HG03378 (cell line): ENCODE results near the gene THY1.
"Not testable (repeated sequence)": the region's sequence is repeated elsewhere in the genome, so short reads cannot be mapped to it uniquely, and the experiment has no call there.

ENCODE experiments used
- ATAC-seq: cut with Tn5 transposase; IDR thresholded peaks from one replicate; pipeline ENCODE4 v1.9.1; 2021; ENCODE audit warnings: mild to moderate bottlenecking, moderate library complexity; ENCODE audit not compliant: unreplicated experiment

THY1 gene

DNA sequence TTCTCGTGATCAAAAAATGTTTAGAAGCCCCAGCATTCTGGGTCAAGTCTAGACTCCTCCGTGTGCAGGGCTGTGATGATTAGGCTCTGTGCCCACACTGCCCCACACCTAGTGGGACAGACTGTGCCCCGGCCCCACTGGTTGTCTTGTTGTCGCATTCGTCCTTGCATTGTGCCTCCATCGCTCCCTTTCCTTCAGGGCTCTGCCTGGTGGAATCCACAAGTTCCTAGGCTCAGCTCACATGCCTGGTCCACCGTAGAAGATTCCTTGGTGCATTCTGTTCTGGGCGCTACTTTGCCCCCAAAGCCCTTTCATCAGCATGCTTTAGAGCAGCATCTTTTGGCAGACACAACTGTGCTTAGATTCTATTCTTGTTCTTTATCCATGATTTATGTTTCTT is 23.5 kb upstream of the THY1 start:
- no peak for ATAC-seq

DNA sequence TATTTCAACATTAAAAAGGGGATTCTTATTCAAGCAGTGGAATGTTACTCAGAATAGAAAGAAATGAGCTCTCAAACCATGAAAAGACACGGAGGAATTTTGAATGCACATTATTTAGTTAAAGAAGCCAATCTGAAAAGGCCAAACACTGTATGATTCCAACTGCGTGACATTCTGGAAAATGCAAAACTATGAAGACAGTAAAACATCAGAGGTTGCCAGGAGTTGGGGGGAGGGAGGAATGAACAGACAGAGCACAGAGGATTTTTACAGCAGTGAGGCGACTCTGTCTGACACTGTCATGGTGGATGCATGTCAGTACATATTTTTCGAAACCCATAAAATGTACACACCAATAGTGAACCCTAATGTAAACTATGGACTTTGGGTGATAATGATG is 22.9 kb upstream of the THY1 start:
- ATAC-seq, result no peak

DNA sequence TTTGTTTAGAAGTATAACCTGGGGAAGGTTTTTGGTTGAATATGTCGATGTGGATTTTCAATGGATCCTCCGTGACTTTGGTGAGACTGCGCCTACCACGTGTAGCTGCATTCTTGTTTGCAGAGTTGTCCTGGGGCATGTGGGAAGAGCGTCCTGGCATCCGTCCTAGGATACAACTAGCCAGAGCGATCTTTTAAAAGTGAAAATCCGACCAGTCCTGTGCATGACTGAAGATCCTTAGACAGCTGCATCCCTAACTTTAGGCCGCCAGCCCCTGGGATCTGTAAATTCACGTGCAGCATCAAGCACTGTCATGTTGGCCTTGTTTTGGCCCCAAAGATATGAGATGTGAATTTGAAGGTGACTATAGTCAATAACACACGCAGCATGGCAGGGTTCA is 22.4 kb upstream of the THY1 start:
- ATAC-seq, result no peak

DNA sequence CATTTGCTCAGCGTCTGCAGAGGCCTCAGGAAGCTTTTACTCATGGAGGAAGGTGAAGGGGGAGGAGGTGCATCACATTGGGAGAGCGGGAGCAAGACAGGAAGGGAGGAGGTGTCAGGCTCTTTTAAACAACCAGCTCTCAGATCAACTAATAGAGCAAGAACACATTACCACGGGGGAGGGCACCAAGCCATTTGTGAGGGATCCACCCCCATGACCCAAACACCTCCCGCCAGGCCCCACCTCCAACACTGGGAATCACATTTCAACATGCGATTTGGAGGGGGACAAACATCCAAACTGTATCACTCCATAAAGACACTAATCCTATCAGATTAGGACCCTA is 18.9 kb upstream of the THY1 start:
- ATAC-seq, result no peak

DNA sequence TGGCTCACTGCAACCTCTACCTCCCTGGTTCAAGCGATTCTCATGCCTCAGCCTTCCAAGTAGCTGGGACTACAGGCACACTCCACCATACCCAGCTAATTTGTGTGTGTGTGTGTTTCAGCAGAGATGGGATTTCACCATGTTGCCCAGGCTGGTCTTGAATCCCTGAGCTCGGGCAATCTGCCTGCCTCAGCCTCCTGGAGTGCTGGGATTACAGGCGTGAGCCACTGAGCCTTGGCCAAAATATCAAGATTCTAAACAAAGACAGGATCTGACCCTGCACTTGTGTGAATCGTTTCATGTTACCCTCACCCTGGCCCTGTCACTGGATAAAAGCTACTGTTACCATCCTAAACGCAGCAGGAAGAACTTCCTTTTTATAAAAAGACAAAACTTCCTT is 15.6 kb upstream of the THY1 start:
- no peak for ATAC-seq

DNA sequence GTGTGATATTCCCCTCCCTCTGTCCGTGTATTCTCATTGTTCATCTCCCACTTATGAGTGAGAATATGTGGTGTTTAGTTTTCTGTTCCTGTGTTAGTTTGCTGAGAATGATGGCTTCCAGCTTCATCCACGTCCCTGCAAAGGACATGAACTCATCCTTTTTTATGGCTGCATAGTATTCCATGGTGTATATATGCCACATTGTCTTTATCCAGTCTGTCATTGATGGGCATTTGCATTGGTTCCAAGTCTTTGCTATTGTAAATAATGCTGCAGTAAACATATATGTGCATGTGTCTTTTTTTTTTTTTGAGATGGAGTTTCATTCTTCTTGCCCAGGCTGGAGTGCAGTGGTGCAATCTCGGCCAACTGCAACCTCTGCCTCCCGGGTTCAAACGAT is 14.5 kb upstream of the THY1 start:
- not testable (repeated sequence) for ATAC-seq

DNA sequence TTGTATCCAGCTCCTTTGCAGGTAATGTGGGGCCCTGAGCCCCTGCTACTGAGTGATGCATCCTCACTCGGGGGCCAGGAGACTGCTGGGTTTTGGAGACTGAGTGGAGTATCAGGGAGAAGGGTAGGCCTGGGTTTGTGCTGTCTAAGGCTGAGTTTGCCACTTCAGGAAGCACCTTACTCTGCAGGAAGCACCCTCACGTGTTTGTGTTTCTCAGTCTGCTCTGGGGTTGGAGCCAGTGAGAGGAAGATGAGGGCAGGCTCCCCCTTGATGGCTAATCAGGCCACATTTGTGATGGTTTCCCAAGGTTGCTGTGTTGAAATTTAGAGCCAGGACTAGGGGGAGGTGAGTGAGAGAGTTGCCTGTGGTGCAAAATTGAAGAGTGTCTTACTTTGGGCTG is 13.7 kb upstream of the THY1 start:
- ATAC-seq, result no peak

DNA sequence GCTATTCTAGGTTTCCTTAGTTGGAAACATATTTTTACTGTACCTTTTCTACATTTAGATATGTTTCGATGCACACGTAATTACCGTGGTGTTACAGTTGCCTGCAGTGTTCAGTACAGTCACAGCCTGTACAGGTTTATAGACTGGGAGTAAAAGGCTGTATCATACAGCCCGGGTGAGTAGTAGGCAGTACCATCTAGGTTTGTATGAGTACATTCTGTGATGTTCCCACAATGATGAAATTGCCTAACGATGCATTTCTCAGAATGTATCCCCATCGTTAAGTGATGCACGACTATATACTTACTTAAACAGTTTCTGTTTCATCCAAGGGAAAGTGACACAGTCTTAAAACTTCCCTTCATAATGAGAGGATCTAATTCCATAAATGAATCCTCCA is 13.1 kb upstream of the THY1 start:
- ATAC-seq, result no peak

DNA sequence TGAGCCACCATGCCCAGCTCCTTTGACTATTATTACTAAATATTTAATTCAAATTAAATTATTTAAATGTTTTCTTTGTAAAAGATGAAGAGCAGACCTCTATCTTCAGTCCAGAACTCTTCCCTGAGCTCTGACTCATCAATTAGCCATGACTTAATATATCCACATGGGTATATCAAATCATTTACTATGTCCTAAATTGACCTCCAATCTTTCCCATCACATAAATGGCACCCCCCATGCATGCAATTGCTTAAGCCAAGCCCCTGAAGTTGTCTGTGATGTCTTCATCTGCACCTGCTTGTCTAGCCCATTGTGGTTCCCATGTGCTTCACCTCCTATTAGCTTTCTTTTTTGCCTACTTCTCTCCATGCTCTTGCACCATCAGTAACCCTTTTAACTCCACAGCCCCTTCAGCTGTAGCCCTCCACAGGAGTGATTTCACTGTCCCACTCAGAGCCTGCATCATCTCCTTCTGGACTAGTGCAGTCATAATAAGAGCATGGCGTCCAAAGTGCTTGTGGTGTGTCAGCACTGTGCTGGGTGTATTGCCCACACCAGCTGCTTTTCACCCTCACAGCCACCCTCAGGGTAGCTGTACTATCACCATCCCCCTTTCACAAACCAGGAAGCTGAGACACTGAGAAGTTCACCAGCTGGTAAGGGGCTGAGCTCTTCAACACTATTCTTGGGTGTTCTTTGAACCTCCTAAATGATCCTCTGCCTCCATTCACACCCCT is 11.8 kb upstream of the THY1 start:
- ATAC-seq, result no peak

DNA sequence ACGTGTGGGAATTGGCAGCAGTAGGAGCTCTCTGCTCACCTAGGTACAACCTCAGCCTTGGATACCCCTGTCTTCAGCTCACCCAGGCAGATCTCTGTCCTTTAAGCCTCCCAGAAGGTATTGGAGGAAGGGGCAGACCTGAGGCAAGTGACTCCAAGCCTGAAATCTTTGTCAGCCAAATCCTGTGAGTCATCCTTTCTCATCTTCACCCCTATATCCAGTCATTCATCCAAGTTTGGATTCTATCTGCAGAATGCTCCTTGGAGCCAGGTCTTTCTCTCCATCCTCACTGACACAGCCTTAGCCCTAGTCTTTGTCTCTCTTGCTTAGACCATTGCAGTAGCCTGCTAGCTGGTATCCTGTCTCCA is 10.4 kb upstream of the THY1 start:
- ATAC-seq, result no peak

DNA sequence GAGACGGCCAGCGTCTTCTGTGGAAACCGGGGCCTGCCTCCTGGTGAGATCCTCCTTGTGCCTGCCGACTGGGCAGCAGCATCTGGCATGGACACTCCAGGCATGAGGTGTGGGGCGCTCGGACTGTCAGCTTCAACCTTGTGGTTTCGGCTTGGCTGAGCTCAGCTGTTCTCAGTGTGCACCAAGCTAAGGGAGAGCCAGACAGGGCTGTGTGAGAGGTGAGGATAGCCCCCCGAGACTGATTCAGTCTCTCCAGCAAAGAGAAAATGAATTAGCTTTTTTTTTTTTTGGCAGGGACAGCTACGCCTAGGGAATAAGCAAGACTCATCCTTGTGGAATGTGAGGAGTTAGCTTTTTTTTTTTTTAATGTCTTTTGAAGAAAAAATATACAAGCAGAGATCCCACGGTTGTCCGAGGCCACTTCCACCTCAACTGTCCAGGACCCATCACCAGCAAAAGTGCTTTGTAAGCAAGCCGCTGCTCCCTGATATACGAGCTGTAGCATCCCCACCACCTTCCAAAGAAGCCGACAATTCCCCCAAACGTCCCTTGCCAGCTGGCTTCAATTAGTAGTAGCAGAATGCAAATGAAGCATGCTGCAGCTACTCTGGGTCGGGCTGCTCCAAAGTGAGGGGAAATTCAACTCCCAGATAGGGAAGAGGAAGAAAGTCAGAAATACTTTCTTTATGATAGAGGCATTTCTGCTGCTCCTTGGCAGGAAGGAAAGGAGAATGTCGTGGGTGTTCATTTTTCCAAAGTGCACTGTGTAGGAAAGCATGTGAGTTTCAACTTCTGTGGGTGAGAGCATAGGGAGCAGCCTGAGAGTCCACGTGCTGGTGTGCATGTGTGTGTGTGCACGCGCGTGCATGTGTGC is 9.7 kb upstream of the THY1 start:
- ATAC-seq, result no peak

DNA sequence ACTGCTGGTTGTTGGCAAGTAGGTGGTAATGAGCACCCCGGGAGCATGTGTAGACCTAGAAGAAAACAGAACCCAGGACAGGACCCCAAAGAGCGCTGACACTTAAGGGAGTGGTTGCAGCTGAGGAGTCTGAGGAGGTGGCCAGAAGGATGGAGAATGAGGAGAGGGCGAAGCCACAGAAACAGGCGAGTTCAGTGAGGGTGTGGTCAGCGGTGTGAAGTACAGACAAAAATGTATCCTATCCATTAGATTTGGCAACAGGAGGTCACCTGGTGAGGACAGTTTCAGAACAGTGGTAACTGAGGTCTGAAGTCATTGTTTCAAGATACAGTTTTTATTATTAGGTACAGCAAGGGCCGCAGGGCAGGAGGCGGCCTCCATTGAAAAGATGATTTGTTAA is 8.6 kb upstream of the THY1 start:
- no peak for ATAC-seq

DNA sequence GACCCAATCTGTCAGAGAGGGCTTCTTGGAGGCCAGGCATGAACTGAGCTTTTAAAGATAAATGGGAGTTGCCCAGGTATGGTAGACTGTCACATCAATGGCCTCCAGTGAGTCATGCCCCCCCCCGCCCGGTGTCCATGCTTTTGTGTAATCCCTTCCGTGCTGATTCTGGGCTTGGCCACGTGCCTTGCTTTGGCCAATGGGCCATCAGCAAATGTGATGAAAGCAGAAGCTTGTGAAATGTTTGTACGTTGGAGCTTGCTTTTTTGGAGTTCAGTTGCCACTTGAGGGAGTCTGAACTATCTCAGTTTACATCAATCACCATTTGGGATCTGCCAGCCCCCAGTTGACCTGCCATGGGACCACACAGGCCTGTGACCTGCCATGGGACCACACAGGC is 4.3 kb upstream of the THY1 start:
- no peak for ATAC-seq

DNA sequence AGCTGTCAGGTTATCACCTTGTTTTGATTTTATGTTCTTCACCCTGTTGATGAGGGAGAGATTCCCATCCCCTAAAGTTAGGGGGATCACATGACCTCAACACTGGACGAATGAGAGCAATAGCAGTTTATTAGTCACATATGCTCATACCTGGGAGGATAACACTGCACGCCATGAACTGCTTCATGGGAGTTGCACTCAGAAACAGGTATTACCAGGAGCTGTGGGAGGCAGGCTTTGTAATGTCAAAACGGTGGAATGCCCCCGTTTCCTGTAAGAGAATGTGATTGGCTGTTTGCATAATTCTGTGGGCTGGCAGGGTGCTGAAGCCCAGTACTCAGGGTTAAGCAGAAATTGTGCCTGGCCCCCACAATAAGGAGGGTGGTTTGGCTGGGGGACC is 3.2 kb upstream of the THY1 start:
- ATAC-seq, result no peak

DNA sequence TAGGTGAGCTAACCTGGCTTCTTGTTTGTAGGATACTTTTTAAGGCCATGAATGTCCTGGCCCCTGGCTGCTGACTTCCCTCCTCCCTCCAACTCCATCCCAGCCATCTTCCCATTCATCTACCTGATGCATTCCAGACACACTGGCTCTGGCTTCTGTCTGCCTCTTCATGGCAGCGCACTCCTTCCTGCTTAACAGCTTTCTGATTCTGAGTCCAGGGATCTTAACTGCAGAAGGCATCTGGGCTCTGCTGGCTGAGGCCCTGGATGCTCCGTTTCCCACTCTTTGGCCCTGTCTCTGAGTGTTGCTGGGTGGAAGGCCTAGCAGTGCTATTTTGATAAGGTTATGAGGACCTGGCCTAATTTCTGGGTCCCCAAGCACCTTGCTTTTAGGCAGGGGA is 1.8 kb upstream of the THY1 start:
- ATAC-seq, result no peak

DNA sequence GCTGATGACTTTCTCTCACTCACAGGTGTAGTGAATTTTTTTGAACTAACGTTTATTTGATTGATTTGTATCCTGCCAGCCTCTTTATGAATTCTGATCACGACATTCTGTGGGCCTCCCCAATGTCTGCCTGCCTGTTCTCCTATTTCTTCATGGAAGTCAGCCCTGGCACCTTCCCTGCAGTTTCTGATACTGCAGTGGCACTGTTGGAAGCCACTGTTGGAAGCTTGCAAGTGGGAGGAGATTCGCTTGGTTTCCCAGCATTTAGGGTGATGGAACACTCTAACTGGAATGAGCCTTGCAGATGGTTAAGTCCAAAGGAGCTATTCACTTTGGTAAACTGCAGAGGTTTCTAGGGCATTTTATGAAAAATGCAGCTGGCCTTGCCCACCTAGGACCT is 1.3 kb upstream of the THY1 start:
- ATAC-seq, result no peak

DNA sequence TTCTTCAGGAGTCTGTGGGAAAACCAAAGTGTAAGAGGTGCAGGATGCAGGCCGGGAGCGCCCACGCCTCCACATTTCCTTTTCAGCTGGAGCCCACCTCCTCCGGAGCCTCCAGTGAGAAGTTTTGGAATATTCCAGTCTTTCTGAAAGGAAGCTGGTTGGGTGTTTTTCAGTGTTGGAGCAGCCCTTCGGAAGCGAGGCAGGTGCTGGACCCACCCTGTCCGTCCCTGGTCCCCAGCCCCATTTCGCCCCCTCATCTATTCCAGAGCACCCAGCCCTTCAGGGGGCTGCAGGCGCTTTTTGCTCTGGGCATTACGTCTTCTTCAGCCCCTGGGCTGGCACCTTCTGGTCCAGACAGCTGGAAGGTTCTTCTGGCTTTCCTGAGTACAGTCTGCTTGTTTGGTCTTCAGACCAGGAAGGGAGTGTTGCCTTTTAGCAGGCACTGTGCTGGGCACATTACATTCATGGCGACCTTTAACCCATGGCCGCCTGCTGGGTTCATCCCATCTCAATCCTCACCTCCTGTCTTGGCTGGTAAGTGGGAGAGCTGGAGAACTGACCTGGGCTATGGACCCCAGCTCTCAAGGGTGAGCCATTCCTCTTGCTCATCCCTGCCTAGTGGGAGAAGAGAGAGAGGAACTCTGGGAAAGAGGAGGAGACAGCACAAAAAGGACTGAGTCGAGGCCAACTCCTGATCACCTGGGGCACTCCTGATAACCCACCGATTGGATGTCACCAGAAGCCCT is 710 bp upstream of the THY1 start:
- no peak for ATAC-seq

DNA sequence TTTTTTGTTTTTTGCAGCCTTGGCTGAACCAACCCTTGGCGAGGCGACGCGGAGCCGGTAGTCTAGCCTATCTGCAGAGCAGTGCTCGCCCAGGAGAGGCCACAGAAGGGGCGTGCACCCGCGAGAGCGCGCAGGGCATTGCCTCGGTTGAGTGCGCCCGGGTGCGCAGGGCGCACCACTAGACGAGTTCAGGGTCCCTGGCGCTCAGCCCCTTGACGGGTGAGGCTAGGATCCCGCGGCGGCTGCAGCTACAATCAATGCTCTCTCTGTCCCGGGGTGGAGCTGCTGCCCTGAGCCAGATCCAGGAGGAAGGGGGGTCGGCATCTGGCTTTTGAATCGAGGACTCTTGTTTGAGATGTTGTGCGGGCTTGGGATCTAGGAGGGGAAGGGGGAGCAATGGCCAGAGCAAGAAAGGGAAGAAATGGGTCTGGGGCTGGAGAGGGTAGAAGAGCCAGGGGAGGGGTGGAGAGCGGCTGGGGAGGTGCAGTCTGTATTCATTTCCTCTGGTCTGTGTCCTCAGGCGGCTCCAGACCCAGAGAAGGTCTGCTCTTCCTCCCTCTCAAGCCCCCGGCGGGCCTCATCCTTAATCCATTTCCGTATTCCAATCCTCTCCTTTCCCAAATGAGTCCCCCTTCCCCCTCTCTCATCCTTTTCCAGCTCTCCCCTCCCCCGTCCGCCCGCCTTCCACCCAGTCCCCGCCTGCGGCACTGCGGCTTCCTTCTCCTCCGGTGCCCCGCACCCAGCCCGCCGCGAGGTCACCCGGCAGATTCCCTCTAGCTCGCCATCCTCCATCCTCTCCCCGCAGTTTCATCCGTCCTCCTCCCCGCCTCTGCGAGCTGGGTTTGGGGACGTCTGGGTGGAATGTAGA is 797 bp downstream of the THY1 start:
- no peak for ATAC-seq

DNA sequence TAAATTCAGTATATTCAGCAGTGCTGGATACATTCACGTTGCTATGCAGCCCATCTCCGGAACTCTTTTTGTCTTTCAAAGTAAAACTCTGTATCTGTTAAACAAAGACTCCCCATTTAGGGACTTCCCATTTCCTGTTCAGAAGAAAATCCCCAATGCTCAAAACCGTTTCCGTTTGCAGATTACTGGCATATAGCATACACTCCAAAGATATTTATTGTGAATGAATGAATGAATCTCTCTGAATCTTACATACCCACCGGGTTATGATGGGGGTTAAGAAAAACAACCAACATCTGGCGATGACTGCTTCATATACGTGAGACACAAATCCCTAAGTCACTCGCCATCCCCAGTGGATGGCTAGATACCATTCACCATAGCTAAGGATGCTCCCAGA is 1.6 kb downstream of the THY1 start:
- no peak for ATAC-seq

DNA sequence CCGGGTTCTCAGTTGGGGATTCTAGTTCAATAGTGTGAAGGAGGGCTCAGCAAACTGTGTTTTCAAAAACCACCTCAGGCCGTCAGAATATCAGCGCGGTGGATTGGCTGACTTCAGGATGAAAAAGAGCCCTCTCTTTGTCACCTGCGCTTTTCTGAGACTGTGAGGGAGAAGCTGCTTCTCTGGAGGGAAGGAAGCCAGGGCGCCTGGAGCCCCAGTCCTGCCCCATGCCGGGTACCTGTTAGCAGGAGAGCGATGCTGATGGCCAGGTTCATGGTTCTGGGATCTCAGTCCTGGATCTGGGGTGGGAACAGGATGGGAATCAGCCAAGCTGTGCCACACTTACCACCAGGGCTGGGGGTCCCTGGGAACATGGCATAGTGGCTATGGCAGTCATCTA is 2.3 kb downstream of the THY1 start:
- ATAC-seq, result no peak
